Measurements from ENCODE around the gene SARDH. TPM values are rescaled to one million over a fixed set of nuclear protein-coding genes. Genes with fewer than 3 reads are reported as not detected.

Gene SARDH
- total RNA-seq, 1 donor from 2014 or later: 0.63 TPM

GRCh38 chr9:133615606-133616188 is 122.5 kb downstream of the SARDH start:
- Histone ChIP-seq H3K9me3 (replicated peaks) (no peaks in the 10 kb centered on the region), H3K27ac (replicated peaks) (no peak overlapping the region), H3K4me1 (no peaks in the 10 kb centered on the region), H3K27me3 (ENCODE audit: low read depth) (peaks cover 99% of the 10 kb centered on the region), H3K36me3 (no peaks in the 10 kb centered on the region), H3K4me3 (no peak overlapping the region)
- no peak for DNase-seq
- TF ChIP-seq CTCF (IDR thresholded peaks at IDR 0.05; ENCODE audit: borderline replicate concordance): no peak
- intact Hi-C loops (cut with micrococcal nuclease): no loop called here

GRCh38 chr9:133615186-133615585 is 123.0 kb downstream of the SARDH start:
- DNase-seq: no peak
- intact Hi-C loops (cut with micrococcal nuclease): no loop called here
- Histone ChIP-seq H3K4me3 (no peak overlapping the region), H3K36me3 (no peaks in the 10 kb centered on the region), H3K9me3 (replicated peaks) (no peaks in the 10 kb centered on the region), H3K27ac (replicated peaks) (no peak overlapping the region), H3K27me3 (ENCODE audit: low read depth) (peaks cover 99% of the 10 kb centered on the region), H3K4me1 (no peaks in the 10 kb centered on the region)
- TF ChIP-seq CTCF (IDR thresholded peaks at IDR 0.05; ENCODE audit: borderline replicate concordance): no peak

- Histone ChIP-seq H3K4me3 (no peak overlapping the region), H3K4me1 (no peaks in the 10 kb centered on the region), H3K36me3 (no peaks in the 10 kb centered on the region), H3K27me3 (ENCODE audit: low read depth) (peaks cover 100% of the 10 kb centered on the region), H3K9me3 (replicated peaks) (no peaks in the 10 kb centered on the region), H3K27ac (replicated peaks) (no peak overlapping the region)
- no peak for TF ChIP-seq CTCF (IDR thresholded peaks at IDR 0.05; ENCODE audit: borderline replicate concordance)
- no peak for DNase-seq
- intact Hi-C loops (cut with micrococcal nuclease): no loop called here
Measured at GRCh38 chr9:133614678-133615077, 123.5 kb downstream of the SARDH start.

- H3K4me1 ChIP-seq: no peaks in the 10 kb centered on the region
- DNase-seq: peak; percentile 1
- intact Hi-C loops (cut with micrococcal nuclease): no loop called here
- H3K36me3 ChIP-seq: no peaks in the 10 kb centered on the region
- H3K9me3 ChIP-seq (replicated peaks): no peaks in the 10 kb centered on the region
- peaks cover 100% of the 10 kb centered on the region for H3K27me3 ChIP-seq (ENCODE audit: low read depth)
- TF ChIP-seq CTCF (IDR thresholded peaks at IDR 0.05; ENCODE audit: borderline replicate concordance): no peak
- no peak overlapping the region for H3K27ac ChIP-seq (replicated peaks)
- H3K4me3 ChIP-seq: no peak overlapping the region
Measured at GRCh38 chr9:133614056-133614455, 124.1 kb downstream of the SARDH start.

Other genes starting within 250 kb of the SARDH start
- not detected for gene MYMK, start 213.4 kb downstream of the SARDH start, total RNA-seq
- gene ADAMTSL2, start 203.6 kb downstream of the SARDH start, total RNA-seq: 6.0 TPM
- not detected for gene FAM163B, start 129.0 kb downstream of the SARDH start, total RNA-seq
- gene DBH, start 102.0 kb downstream of the SARDH start, total RNA-seq: not detected